Germinal center (tissue), 1 donor: ENCODE measurements around the gene CLTRN.
"Not testable (repeated sequence)": the region's sequence is repeated elsewhere in the genome, so short reads cannot be mapped to it uniquely, and the experiment has no call there.

Source experiments
- DNase-seq: peaks from one replicate; pipeline ENCODE4 v3.0.0; 2012; ENCODE audit warnings: mixed read lengths, low spot score

Gene CLTRN, protein sequence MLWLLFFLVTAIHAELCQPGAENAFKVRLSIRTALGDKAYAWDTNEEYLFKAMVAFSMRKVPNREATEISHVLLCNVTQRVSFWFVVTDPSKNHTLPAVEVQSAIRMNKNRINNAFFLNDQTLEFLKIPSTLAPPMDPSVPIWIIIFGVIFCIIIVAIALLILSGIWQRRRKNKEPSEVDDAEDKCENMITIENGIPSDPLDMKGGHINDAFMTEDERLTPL

GRCh38 chrX:15664487-15665444 is at the start of gene CLTRN:
TSS of gene CLTRN (minus strand) at chrX:15664805. CDS start at chrX:15664775, 30 bp downstream.
- DNase-seq, result no peak

DNA sequence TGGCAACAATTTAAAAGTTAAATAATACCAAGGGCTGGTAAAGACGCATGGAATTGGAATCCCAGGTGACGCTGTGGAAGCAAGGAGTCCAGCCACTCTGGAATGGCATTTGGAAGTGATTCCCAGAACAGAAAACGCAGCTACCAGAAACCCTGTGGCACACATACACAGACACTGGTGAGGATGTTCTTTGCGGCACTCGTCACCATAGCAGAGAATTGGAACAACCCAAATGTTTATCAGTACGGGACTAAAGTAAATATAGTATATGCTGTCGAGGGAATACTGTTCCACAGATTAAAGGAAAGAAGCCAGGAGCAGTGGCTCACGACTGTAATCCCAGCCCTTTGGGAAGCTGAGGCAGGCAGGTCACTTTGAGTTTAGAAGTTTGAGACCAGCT is 39.7 kb upstream of the CLTRN start:
- DNase-seq, result not testable (repeated sequence)

DNA sequence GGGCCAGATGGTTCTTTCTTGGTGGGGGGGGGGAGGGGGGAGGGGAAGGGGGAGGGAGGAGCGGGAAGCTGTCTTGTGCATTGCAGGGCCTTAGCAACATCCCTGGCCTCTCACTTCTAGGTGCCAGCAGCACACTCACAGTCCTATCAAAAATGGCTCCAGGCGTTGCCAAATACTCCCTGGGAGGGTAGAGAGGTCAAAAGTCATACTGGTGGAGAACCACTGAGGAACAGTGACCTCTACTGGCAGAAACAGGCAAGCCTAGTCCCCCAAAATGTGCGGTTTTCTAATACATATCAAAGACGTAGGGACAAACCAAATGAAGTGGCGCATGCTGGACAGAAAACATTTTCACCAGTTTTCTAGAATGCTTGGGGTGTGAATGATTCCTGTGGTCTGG is 39.2 kb upstream of the CLTRN start:
- not testable (repeated sequence) for DNase-seq

- no peak for DNase-seq
These were observed 38.1 kb upstream of the CLTRN start for GRCh38 chrX:15702488-15703371.

GRCh38 chrX:15696516-15696915 is 31.9 kb upstream of the CLTRN start:
- no peak for DNase-seq

GRCh38 chrX:15694941-15695451 is 30.4 kb upstream of the CLTRN start:
- DNase-seq, result no peak

DNA sequence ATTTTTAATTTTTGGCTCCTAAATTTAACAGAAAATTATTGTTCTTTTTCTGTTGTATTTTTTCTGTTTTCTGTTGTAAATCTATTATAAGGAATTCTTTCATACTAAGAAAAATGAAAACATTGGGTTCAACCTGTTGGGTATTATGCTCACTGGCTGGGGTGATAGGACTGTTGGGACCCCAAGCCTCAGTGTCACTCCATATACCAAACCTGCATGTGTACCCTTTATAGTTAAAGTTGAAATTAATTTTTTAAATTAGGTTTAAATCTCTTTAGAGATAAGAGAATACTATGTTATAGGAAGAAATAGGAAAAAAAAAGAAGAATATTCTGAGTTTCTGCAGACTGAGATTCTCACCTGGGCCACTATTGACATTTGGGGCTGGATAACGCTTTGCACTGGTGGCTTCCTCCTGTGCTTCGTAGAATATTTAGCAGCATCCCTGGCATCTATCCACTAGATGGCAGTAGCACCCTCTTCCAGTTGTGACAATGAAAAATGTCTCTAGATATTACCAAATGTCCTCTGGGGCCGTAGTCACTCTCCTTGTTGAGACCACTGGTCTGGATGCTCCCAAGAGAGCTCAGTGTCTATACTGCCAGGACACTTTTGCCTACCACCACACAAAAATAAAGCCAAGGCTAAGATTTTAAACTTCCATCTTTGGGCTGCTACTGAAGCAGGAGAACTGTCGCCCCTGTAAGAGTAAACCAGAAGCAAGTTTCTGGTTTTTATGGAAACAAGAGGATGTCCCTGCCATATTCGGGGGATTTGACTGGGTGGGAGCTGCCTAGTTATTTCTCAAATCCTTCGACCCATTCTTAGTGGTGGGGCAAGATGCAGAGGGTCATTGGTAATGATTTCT is 22.4 kb upstream of the CLTRN start:
- peak; percentile 36 for DNase-seq

DNA sequence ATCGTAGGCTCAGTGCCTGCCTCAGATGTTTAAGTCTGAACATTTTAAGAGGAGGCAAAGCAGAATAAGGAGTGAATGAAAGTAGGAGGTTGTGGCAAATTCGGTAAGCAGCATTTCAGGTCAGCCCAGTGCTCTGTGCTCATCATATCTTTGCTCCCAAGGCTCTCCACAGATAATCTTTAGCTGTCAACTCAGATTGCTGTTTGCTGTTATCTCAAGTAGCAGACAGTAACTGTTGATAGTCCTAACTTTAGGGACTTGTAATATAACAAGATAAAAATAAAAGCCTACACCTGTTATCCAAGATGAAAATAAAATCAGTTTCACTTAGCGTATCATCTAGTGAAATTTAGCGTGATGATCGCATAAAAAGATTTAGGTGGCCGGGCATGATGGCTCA is 18.6 kb upstream of the CLTRN start:
- DNase-seq, result no peak

- no peak for DNase-seq
These were observed 16.8 kb upstream of the CLTRN start for GRCh38 chrX:15681433-15681832.

DNA sequence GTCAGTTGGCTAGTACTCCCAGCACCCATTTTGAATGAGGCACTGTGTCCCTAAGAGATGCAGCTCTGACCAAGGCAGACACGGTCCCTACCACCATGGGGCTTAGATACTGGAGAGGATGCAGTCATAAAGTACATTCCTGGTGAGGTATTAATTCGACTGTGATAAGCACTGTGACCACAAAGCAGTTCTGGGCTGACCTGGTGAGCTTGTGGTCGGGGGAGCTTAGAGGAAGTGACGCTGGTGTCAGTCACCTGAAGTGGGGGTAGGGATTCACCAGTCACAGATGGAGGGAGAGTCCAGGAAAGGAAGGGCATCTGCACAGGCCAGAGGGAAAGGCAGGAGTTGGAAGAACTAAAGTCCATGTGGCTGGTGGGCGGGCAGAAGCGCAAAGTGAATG is 15.8 kb upstream of the CLTRN start:
- DNase-seq, result no peak

- no peak for DNase-seq
These were observed 14.6 kb upstream of the CLTRN start for GRCh38 chrX:15679246-15679645.

GRCh38 chrX:15678339-15678738 is 13.7 kb upstream of the CLTRN start:
- DNase-seq, result no peak

DNA sequence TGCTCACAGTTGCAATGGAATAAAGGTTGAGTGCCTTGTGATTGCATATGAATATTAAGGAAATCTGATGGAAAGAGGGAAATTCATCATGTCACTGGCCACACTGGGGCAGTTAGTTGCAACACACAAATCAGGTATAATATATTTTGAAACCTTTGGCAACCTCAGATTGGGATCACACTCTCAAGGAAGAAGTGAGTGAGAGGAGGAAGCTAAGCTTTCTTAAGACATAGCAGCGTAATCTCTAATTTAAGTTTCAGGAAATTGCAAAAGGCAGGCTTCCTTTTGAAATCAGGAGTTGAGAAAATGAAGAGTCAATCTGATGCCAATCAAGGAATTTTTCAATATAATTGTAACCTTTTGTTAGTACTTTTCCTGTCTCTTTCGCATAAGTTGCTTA is 12.3 kb upstream of the CLTRN start:
- DNase-seq, result no peak

GRCh38 chrX:15675490-15675921 is 10.9 kb upstream of the CLTRN start:
- DNase-seq, result peak; percentile 69

DNA sequence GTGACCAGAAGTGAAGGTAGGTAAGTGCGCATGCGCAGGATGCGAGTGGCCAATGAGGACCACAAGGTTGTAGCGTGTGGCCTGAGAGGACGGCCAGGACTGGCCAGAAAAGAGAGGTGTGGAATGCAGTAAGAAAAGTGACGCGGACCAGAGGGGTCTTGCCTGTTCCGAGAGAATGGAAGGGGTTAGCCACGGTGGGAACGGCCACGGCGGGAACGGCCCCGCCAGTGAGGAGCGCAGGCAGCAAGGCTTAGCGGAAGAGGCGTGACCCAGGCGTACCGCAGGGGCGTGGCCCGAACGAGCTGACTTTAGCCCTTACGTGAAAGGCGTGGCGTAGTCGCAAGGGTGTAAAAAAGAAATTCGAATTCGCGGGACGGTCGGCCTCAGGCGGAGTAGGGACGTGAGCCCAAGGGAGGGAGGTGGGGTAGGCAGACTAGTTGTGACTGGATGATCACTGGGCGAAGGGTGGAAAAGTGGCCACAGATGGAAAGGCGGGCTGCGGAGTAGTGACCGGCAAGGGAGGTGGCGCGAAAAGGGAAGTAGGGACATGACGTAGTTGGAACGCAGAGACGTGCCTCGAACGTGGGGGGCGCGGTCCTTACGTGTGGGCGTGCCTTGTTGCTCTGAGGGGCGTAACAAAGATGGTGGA is 10.4 kb upstream of the CLTRN start:
- DNase-seq, result peak; percentile 81

GRCh38 chrX:15674514-15674840 is 9.9 kb upstream of the CLTRN start:
- DNase-seq, result no peak

DNA sequence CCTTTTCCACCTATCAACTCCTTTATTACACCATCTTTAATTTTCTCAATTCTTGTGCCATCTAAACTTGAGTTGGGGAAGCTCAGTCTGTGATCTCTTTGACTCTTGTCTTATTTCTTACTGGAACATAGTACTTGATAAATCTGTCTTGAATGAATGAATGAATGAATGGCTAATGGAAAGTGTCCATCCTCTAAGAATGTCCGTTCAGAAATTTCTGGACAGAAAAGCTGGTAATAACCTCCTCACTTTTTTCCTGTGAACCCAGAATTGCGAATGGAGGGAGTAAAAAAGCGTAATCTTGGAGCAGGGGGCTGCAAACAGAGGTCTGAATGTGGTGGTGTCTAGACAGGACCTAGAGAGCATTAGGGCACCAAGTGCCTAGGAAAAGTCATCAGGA is 9.4 kb upstream of the CLTRN start:
- no peak for DNase-seq

DNA sequence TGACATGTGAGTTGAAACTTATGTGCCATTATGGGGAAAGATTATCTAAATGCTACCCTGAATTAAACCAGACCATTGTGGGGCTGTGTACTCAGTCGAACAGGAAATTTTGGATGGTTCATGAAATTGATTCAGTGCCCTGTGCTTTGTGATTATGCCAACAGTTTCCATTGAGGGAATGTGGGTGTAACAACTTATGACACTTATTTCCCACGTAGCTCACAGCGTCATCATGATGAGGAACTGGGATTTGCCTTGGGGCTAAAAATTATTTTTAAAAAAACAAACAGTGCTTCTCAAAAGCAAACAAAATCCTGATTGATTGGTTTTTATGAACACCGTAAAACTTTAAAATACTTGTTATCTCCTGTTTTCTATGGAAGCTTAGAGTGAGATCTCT is 8.3 kb upstream of the CLTRN start:
- no peak for DNase-seq

GRCh38 chrX:15663439-15663838 is 1.2 kb downstream of the CLTRN start:
- DNase-seq, result no peak

DNA sequence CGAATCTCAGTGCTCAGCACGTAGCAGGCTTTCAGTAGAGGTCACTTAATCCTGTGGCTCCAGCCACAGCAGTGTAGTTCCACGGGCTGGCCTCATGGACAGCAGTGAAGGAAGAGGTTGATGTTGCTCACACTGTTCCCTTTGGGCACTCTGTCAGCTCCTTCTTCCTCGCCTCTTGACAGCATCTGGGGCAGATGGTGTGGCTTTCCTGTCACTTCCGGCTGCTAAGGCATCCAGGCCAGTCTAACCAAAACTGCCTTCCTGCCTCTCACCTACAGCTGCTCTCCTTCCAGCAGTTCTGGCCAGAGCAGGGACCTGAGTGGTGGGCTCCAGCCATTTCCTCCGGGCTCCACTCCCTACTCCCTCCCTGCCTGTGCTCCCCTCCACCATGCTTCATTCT is 9.8 kb downstream of the CLTRN start:
- DNase-seq, result not testable (repeated sequence)

GRCh38 chrX:15653961-15654360 is 10.6 kb downstream of the CLTRN start:
- no peak for DNase-seq
